GM21737 (cell line): Measurements from ENCODE around the gene MMP14.
A peak's percentile ranks its signal among the peaks of the same experiment; 100 is the strongest.
"Not testable (repeated sequence)": the region's sequence is repeated elsewhere in the genome, so short reads cannot be mapped to it uniquely, and the experiment has no call there.

Source experiments
- ATAC-seq: cut with Tn5 transposase; IDR thresholded peaks from one replicate; pipeline ENCODE4 v1.9.1; 2021; ENCODE audit warnings: mild to moderate bottlenecking, moderate library complexity; ENCODE audit not compliant: unreplicated experiment

The MMP14 gene

DNA sequence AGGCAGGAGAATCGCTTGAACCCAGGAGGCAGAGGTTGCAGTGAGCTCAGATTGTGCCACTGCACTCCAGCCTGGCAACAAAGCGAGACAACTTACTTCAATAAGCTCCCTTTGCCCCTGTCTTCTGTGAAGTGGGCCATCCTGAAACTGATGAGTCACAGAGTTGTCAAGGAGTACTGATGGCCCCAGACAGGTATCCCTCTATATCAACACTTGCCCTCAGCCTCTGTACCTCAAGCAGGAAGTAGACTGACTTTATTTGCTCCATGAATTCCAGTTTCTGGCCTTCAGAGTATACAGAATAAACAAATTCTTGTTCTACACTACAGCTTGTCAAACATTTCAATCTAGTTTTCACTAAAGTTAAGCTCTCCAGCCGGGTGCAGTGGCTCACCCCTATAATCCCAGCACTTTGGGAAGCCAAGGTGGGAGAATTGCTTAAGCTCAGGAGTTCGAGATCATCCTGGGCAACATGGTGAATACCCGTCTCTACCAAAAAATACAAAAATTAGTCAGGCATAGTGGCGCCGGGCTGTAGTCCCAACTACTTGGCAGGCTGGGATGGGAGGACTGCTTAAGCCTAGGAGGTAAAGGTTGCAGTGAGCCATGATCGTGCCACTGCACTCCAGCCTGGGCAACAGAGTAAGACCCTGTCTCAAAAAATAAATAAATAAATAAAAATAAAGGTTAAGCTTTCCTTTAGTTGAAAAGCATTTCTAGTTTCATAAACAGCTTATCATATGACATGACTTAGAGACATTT lies 18.8 kb downstream of the MMP14 start:
- ATAC-seq: no peak

DNA sequence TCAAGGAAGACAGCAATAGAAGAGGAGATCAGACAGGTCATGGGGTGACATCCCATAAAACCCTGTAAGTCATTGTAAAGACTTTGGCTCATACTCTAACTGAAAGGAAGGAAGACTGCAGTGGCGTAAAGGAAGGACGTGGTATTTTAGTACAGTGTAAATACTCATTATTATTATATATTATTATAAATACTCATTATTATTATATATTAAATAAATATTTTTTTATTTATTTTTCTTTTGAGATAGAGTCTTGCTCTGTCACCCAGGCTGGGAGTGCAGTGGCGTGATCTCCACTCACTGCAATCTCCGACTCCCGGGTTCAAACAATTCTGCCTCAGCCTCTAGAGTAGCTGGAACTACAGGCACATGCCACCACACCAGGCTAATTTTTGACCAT lies 20.0 kb downstream of the MMP14 start:
- ATAC-seq: no peak

DNA sequence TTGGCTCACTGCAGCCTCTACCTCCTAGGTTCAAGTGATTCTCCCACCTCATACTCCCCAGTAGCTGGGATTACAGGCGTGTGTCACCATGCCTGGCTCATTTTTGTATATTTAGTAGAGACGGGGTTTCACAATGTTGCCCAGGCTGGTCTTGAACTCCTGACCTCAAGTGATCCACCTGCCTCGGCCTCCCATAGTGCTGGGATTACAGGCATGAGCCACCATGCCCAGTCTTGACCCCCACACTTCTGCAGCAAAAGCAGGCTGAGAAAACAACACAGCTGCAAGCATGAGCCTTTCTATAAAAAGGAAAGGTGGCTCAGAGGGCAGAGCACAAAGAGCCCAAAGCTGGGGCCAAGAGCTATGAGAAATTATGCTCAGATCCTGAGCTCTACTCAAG lies 24.0 kb downstream of the MMP14 start:
- not testable (repeated sequence) for ATAC-seq

DNA sequence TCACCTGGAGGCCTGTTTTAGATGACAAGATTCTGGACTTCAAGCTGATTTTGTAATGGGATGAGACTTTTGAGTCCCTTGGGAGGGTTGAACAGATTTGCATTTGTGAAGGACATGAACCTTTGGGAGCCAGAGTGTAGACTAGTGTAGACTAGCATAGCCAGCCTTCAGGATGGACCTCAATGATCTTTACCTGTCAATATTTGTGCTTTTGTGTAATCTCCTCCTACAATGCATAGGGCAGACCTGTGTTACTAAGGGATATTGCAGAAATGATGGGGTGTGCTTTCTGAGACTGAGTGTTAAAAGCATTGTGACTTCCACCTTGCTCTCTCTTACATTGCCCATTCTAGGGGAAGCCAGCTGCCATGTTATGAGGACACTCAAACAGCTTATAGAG lies 25.3 kb downstream of the MMP14 start:
- ATAC-seq: no peak

DNA sequence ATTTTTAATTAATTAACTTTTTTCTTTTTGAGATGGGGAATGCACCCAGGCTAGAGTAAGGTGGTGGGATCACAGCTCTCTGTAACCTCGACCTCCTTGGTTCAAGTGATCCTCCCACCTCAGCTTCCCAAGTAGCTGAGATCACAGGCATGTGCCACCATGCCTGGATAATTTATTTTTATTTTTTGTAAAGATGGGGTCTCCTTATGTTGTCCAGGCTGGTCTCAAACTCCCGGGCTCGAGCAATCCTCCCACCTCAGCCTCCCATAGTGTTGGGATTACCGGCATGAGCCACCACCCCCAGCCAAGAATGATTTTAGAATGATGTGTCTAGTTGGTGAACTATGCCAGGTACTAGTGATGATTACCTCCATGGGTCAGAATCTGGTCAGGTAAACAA lies 28.6 kb downstream of the MMP14 start:
- no peak for ATAC-seq

DNA sequence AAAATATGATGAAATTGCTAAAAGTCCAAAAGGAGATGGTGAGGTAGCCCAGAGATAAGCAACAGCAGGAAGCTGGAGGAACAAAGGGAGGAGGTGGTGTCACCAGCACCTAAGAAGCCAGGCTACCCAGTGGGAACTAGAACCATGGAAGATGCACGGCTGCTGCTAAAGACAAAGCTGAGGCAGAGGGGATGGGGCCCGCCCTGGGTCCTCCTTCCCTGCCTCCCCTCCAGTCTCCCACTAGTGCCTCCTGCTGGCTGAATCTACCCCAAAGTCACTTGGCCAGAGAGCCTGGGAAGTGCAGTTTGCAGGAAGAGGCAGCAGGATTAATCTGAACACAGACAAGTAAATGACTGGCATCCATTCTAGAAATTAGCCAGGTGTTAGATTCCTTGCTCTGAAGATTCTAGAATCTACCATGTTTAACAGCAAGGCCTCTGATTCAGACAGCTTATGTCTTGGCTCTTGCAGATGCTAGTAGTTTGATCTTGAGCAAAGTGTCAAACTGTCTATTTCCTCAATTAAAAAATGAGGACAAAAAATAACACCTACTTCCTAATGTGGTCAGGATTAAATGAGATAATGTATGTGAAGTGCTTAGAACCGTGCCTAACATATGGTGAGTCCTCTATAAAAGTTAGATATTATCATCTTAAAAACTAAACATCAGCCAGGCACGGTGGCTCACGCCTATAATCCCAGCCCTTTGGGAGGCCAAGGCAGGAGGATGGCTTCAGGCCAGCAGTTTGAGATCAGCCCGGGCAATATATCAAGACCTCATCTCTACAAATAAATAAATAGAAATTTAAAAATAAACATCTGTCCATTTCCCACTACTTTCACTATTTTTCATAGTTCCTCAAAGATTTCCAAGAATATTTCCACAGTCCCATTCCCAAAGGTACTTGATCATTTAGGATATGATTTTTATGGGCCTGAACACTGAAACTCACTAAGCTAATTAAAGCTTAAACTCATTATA lies 29.3 kb downstream of the MMP14 start:
- ATAC-seq: no peak

DNA sequence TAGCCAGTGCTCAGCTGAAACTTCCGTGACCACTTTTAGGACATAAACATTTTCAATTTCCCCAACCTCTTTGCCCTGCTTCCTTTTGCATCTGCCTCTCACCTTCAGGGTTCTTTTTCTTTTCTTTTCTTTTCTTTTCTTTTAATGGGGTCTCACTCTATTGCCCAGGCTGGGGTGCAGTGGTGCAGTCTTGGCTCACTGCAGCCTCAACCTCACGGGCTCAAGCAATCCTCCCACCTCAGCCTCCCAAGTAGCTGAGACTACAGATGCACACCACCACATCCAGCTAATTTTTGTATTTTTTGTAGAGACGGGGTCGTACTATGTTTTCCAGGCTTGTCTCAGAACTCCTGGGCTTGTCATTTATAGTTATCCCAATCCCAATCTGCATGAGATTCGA lies 30.5 kb downstream of the MMP14 start:
- ATAC-seq: no peak

DNA sequence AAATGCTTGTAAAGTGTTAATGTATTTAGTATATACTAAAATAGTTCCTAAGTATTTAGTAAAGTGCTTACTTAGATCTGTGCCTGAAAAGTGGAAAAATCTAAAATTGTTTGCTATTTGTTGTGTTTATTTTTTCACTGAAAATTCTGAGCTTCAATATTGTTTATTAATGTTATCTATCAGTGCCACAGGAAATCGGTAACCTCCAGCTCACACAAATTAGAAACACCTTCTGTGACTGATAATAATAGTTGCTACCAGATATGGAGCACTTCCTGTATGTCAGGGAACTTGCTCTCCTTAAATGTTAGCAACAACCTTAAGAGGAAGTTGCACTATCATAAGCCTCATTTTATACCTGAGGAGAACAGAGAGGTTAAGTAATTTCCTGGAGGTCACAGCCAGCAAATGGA lies 34.4 kb downstream of the MMP14 start:
- ATAC-seq: peak; percentile 36

DNA sequence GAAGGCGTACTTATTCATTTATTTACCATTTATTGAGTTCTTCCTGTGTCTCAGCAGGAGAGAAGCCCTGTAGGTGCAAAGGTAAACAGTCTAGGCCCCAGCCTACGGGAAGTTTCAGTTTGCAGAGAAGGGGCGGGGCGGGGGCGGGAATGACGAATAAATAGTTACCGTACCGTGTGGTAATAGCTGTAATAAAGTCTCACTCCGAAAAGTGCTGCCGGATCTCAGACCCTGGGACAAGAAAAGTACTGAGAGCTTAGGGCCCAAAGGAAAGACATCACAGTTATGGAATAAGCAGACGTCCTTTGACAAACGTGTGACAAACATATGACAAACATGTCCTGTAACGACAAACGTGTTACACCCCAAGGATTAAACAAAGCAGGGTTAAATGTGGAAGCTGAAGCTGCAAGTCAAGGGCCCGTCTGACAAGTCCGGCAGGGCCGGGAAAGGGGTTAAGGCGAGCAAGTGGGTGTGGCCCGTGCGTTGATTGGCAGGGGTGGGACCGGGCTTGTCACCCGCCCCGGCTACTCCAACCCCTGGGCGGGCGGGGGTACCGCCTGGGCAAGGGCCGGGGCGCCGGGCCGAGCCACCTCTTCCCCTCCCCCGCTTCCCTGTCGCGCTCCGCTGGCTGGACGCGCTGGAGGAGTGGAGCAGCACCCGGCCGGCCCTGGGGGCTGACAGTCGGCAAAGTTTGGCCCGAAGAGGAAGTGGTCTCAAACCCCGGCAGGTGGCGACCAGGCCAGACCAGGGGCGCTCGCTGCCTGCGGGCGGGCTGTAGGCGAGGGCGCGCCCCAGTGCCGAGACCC lies 35.0 kb downstream of the MMP14 start, which contains the start of gene LRP10:
Gene LRP10, plus strand, starts transcription at position 517 of the 809 bp plus-strand sequence. CDS start 564 bp downstream, outside the sequence.
- peak; percentile 78 for ATAC-seq

DNA sequence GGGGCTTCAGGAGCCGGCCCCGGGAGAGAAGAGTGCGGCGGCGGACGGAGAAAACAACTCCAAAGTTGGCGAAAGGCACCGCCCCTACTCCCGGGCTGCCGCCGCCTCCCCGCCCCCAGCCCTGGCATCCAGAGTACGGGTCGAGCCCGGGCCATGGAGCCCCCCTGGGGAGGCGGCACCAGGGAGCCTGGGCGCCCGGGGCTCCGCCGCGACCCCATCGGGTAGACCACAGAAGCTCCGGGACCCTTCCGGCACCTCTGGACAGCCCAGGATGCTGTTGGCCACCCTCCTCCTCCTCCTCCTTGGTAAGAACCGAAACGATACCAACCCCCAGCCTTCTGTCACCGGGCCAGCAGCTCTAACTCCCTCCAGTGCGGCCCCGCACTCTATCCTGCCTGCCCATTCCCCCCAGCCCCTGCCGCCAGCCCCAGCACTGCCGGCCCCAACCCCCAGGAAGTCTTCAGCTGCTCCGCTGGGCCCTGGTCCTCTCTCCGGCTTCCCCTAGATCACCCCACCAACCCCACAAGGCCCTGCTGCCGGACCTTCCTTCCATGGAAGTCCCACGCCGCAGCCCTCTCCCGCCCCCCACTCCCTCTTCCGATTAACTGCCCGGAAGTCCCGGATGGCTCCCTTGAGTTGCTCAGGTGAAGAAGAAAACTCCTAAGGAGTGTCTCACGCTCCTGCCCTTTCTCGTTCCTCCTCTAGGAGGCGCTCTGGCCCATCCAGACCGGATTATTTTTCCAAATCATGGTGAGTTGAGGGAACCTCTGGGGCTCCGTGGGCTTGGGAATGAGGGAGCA lies 35.8 kb downstream of the MMP14 start:
- ATAC-seq: peak; percentile 22

DNA sequence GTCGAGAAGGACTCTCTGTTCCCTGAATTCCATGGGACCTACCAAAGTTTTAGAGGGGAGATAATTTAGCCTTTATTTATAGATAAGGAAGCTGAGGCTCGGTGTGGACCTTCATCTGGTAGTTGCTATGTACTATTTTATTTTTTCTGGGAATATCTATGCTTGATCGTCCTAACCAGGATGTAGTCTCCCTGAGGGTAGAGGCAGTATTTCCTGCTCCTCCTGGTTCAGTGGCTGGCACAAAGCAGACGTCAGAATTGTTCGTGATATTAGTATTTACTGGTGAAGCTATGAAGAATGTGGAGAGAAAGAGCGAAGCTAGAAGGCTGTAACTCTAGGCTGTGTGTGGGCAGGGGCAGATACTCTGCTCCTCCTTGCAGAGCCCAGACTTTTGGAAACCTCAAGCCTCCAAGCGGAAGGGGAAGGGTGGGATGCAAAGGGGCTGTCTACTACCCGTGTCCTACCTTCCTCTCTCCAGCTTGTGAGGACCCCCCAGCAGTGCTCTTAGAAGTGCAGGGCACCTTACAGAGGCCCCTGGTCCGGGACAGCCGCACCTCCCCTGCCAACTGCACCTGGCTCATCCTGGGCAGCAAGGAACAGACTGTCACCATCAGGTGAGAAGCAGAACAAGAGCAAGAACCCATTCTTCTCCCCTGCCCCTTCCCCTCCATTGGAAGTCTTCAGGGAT lies 36.6 kb downstream of the MMP14 start:
- no peak for ATAC-seq

DNA sequence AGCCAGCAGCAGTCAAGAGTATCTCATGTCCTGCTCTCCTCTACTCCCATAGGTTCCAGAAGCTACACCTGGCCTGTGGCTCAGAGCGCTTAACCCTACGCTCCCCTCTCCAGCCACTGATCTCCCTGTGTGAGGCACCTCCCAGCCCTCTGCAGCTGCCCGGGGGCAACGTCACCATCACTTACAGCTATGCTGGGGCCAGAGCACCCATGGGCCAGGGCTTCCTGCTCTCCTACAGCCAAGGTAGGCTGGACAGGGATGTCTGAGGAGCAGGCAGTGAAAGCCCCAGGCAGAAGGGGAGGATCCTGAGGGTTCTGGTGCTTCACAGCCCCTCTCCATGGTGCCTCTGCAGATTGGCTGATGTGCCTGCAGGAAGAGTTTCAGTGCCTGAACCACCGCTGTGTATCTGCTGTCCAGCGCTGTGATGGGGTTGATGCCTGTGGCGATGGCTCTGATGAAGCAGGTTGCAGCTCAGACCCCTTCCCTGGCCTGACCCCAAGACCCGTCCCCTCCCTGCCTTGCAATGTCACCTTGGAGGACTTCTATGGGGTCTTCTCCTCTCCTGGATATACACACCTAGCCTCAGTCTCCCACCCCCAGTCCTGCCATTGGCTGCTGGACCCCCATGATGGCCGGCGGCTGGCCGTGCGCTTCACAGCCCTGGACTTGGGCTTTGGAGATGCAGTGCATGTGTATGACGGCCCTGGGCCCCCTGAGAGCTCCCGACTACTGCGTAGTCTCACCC lies 38.8 kb downstream of the MMP14 start:
- ATAC-seq: no peak

DNA sequence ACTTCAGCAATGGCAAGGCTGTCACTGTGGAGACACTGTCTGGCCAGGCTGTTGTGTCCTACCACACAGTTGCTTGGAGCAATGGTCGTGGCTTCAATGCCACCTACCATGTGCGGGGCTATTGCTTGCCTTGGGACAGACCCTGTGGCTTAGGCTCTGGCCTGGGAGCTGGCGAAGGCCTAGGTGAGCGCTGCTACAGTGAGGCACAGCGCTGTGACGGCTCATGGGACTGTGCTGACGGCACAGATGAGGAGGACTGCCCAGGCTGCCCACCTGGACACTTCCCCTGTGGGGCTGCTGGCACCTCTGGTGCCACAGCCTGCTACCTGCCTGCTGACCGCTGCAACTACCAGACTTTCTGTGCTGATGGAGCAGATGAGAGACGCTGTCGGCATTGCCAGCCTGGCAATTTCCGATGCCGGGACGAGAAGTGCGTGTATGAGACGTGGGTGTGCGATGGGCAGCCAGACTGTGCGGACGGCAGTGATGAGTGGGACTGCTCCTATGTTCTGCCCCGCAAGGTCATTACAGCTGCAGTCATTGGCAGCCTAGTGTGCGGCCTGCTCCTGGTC lies 39.4 kb downstream of the MMP14 start:
- no peak for ATAC-seq

DNA sequence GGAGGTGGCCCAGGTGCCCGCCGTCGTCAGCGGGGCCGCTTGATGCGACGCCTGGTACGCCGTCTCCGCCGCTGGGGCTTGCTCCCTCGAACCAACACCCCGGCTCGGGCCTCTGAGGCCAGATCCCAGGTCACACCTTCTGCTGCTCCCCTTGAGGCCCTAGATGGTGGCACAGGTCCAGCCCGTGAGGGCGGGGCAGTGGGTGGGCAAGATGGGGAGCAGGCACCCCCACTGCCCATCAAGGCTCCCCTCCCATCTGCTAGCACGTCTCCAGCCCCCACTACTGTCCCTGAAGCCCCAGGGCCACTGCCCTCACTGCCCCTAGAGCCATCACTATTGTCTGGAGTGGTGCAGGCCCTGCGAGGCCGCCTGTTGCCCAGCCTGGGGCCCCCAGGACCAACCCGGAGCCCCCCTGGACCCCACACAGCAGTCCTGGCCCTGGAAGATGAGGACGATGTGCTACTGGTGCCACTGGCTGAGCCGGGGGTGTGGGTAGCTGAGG lies 40.7 kb downstream of the MMP14 start:
- ATAC-seq: no peak

DNA sequence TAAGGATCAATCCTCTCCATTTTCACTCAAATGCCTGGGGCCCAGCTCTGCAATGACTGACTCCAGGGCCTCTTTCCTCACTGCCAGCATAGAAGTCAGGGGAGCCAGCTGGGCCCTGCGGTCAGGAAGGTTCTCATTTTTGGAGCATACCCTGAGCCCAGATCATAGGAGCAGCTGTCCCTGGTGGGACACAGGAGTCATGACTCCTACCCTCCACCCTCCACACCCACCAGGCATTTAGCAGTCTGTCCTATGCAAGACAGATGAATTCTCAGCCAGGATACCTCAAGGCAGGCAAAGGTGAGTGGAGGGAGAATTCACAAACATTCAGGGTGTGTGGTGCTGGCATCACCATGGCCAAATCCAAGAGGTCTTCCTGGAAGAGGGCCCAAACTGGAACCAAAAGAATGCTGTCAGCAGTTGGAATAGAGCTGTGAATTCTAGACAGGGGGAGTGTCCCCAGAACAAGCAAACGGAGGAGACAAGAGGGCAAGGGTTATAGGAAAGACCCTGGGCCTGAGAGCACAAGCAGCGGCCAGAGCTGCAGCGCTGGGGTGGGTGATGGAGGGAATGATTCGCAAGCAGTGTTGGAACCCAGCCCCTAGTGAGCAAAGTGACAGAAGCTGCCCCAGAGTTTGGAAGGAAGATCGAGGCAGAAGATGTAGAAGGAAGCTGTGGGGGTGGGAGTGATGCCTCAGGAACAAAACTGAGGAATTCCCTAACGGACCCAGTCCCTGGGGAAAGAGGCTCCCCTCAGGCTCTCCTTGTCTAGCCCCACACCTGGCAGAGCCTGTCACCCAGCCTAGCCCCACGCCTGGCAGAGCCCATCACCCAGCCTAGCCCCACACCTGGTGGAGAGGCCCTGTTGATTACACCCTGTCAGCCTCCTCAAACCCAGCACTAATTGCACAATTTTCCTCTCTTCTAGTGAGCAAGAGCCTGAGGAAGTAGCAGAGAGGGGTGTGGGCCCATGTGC lies 42.2 kb downstream of the MMP14 start:
- ATAC-seq: no peak

DNA sequence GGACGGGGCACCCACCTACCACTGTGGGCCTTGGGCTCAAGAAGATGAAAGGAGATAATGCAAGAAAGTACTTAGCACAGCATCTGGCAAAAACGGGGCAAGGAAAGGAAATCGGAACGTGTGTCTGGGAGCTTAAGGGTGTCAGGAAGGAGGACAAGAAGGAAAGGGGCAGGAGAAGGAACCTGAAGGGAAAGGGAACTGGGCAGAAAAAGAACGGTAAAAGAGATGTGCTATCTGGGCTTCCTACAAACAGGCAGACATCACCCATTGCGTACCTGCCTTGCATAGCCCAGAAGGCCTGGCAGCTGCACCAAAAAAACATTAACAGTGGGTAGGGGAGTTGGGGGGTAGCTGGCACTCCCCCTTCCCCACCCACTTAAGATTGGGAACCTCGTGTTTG lies 45.7 kb downstream of the MMP14 start:
- ATAC-seq: no peak

DNA sequence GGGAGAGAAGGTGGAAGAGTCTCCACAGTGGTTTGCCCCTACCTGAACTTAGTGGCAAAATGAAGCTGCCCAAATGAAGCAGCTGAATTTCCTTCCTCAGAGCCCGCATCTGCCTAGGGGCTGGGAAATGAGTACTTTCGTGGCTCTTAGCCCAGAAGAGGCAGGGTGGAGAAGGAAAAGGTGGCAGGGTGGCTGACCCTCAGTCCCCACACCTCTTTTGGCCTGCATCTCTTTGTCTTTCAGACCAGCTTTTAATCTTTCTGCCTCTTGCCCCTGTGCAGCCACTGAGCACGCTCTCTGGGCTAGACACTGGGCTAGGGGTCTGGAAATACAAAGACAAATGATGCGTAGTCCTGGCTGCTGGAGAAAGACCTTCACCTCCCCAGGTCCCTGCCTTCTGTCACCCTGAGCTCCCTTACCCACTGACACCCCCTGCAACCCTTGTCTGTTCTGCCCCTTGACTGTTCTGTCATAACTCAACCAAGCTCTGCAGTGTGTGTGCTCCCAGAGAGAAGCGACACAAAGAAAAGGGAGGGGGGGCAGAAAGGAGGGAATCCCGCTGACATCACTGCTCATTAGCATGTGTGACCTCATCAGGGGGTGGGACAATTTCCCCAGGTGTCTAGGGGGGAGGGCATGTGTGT lies 46.3 kb downstream of the MMP14 start:
- ATAC-seq: no peak
